B cell (primary cell): Measurements from ENCODE around the gene CMIP. TPM values are rescaled to one million over a fixed set of nuclear protein-coding genes. Genes with fewer than 3 reads are reported as not detected.

Experiments used
- ATAC-seq: fragments of 200-7000 bp; cut with Tn5 transposase; one replicate; pipeline ENCODE4 v1.10.0; 2021; ENCODE audit warnings: low read depth, mild to moderate bottlenecking, moderate number of reproducible peaks, moderate library complexity
- CTCF ChIA-PET: fragments of 350-600 bp; sonication (Branson Sonifier 250); formaldehyde crosslinking; loops from one replicate; lab custom pipeline; 2021; ENCODE audit warnings: antibody characterized with exemption, inconsistent platforms; lab: Charles Lee
- POLR2A ChIA-PET: fragments of 350-600 bp; sonication (Branson Sonifier 250); formaldehyde crosslinking; loops from one replicate; lab custom pipeline; 2021; ENCODE audit warnings: antibody characterized with exemption; lab: Charles Lee
- DNase-seq: peaks from one replicate; pipeline ENCODE4 v3.0.0; 2013
- H2AFZ ChIP-seq: 2 replicates; pipeline ENCODE4 v1.6.1; 2012; ENCODE audit warnings: mild to moderate bottlenecking, low read depth, low read length; ENCODE audit not compliant: insufficient read depth, poor library complexity, severe bottlenecking
- H3K27ac ChIP-seq, 2 donors: 1 replicate in 1 of 2; 2 replicates in 1 of 2; pipeline ENCODE4 v1.5.1; 2012 to 2013; ENCODE audit warnings: low read length in 2 of 2, mild to moderate bottlenecking in 2 of 2, moderate library complexity in 1 of 2
- H3K27me3 ChIP-seq, 4 experiments: fragments of 200-600 bp in 1 of 4; sonication (generic) in 1 of 4; replicated peaks in 1 of 4; 1 replicate in 2 of 4; 2 replicates in 2 of 4; pipeline versions ENCODE4 v1.6.1 to v1.7.0; 2013 to 2016; ENCODE audit warnings: low read length in 3 of 4, mild to moderate bottlenecking in 2 of 4, mixed read lengths in 1 of 4, moderate library complexity in 1 of 4; ENCODE audit not compliant: insufficient read depth in 4 of 4, control insufficient read depth in 3 of 4; ENCODE audit errors: control extremely low read depth in 1 of 4
- H3K36me3 ChIP-seq, 2 experiments: replicated peaks in 1 of 2; 1 replicate in 1 of 2; 2 replicates in 1 of 2; pipeline versions ENCODE4 v1.6.1 to v1.7.1; 2013; ENCODE audit warnings: low read length in 1 of 2; ENCODE audit not compliant: insufficient read depth in 2 of 2, control insufficient read depth in 1 of 2; ENCODE audit errors: control extremely low read depth in 1 of 2, extremely low read depth in 1 of 2
- H3K4me1 ChIP-seq, 2 donors: fragments of 200-600 bp in 1 of 2; sonication (generic) in 1 of 2; 1 replicate in 1 of 2; 2 replicates in 1 of 2; pipeline versions ENCODE4 v1.5.1 to v1.6.1; 2013 to 2017; ENCODE audit warnings: low read length in 2 of 2; ENCODE audit not compliant: control insufficient read depth in 2 of 2, insufficient read depth in 2 of 2
- H3K4me2 ChIP-seq: replicated peaks from 2 replicates; pipeline ENCODE3; 2012; ENCODE audit warnings: mild to moderate bottlenecking, low read depth, low read length; ENCODE audit not compliant: poor library complexity, severe bottlenecking
- H3K4me3 ChIP-seq, 5 experiments: fragments of 200-600 bp in 1 of 5; sonication (generic) in 1 of 5; 1 replicate in 3 of 5; 2 replicates in 2 of 5; pipeline versions ENCODE4 v1.5.1 to v1.7.0; 2011 to 2016; ENCODE audit warnings: low read length in 4 of 5, mild to moderate bottlenecking in 4 of 5, low read depth in 2 of 5, control low read depth in 1 of 5, moderate library complexity in 1 of 5; ENCODE audit not compliant: insufficient read depth in 1 of 5; ENCODE audit errors: control extremely low read depth in 1 of 5, extremely low read depth in 1 of 5
- H3K79me2 ChIP-seq: fragments of 200-600 bp; sonication (generic); one replicate; pipeline ENCODE4 v1.6.0; 2016; ENCODE audit warnings: low read length; ENCODE audit not compliant: control insufficient read depth, insufficient read depth
- H3K9ac ChIP-seq: fragments of 200-600 bp; sonication (generic); 2 replicates; pipeline ENCODE4 v1.6.1; 2017; ENCODE audit warnings: mild to moderate bottlenecking, low read length, moderate library complexity
- H3K9me3 ChIP-seq, 3 donors: one replicate each; pipeline versions ENCODE4 v1.6.1 to v1.7.1; 2013; ENCODE audit warnings: low read length in 2 of 3; ENCODE audit not compliant: control insufficient read depth in 2 of 3, insufficient read depth in 1 of 3; ENCODE audit errors: control extremely low read depth in 1 of 3
- H4K20me1 ChIP-seq: 2 replicates; pipeline ENCODE4 v1.6.0; 2012; ENCODE audit warnings: mild to moderate bottlenecking, low read length; ENCODE audit not compliant: insufficient read depth, control insufficient read depth, poor library complexity, severe bottlenecking
- H3K27ac Mint-ChIP-seq: one replicate; pipeline ENCODE4 v1.8.0; 2021; ENCODE audit warnings: mixed read lengths
- H3K27me3 Mint-ChIP-seq: one replicate; pipeline ENCODE4 v1.8.0; 2021; ENCODE audit warnings: mixed read lengths
- H3K4me1 Mint-ChIP-seq: one replicate; pipeline ENCODE4 v1.8.0; 2021; ENCODE audit warnings: mixed read lengths
- H3K4me3 Mint-ChIP-seq: one replicate; pipeline ENCODE4 v1.8.0; 2021; ENCODE audit warnings: mixed read lengths
- H3K9me3 Mint-ChIP-seq: one replicate; pipeline ENCODE4 v1.8.0; 2022; ENCODE audit warnings: mixed read lengths; ENCODE audit not compliant: insufficient read depth
- EZH2 ChIP-seq: IDR thresholded peaks from 2 replicates; pipeline ENCODE4 v1.6.1; 2012; ENCODE audit warnings: borderline replicate concordance, low read depth, mild to moderate bottlenecking, moderate library complexity, low read length; ENCODE audit not compliant: insufficient read depth, poor library complexity, severe bottlenecking
- WGBS: methylation state at CpG from one replicate; pipeline ENCODE4 v1.1.5; 2013; ENCODE audit warnings: missing lambda C conversion rate; ENCODE audit not compliant: insufficient coverage; 5-methylcytosine and 5-hydroxymethylcytosine counted together
- intact Hi-C: fragments of 100-400 bp; cut with micrococcal nuclease; formaldehyde crosslinking; loops from one replicate; pipeline ENCODE4 v1.10.0; 2022
- polyA plus RNA-seq: library from polyadenylated mRNA; depleted of rRNA; stranded (reverse); fragments of >200 nt; gene quantifications from 2 replicates; pipeline ENCODE4 v1.2.3, GENCODE V29; 2012
- total RNA-seq, 2 donors: library from RNA; stranded (reverse); fragments of 120-200 nt in 1 of 2; gene quantifications; 1 replicate in 1 of 2; 2 replicates in 1 of 2; pipeline versions ENCODE4 v1.2.3 to v1.2.4, GENCODE V29; 2013 to 2022
- TF ChIP-seq, protein P1 (sequence below): fragments of 200-600 bp; IDR thresholded peaks from one replicate; pipeline ENCODE4 v1.8.0; 2022; ENCODE audit warnings: antibody characterized with exemption, mild to moderate bottlenecking

The CMIP gene
- total and polyA plus RNA-seq, 2 donors (not counting 1 experiment from before 2014, with no cell fraction given), result 27.1 to 155 TPM

DNA sequence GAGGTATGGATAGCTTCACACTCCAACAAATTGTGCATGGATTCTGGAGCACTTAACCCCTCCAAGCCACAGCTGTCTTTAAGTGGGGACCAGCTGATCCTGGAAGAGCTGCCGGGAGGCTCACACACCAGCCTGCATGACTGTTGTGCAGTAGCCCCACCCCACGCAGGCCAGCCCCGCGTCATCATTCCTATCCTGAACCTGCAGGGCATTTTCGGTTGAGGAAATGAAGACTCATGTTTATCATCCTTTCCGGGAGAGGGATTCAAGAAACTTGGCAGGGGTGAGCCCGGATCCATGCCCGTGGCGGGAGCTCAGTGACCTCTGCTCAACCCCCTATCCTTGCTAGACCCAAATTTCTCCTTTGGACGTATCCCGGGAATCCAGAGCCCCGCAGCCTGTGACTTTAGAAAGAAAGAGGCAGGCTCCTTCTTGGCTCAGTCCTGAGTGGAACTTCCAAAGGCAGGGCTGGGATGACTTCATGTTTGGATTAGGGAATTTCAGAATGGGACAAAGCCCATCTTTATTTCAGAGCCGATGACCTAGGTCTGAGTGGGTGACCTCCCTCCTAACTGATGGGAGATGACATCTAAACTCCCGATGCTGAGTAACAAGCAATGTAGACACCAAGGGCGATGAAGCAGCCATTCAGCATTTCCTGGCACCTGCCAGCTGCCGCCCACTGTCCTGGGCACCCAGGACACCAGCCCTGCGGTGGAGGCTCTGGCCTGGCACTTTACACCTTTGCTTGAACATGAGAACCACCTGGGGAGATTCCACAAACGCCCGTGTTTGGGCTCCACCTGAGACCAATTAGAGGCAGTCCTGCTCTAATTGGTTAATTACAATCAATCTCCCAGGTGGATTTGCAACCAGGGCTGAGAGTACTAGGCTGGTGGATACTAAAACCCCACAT, 43.3 kb upstream of the CMIP start:
- Histone ChIP-seq H3K27ac (no peak overlapping the region), H3K4me1 (peaks cover 0 to 9% of the 10 kb centered on the region in 2 donors), H4K20me1 (no peaks in the 10 kb centered on the region), H3K27me3 (peaks cover 0 to 7% (median 0%) of the 10 kb centered on the region in 4 experiments), H3K9ac (no peak overlapping the region), H3K4me3 (no peak overlapping the region), H3K36me3 (no peaks in the 10 kb centered on the region), H3K9me3 (peaks cover 0 to 4% (median 0%) of the 10 kb centered on the region in 3 donors), H2AFZ (no peak overlapping the region), H3K4me2 (no peak overlapping the region), H3K79me2 (peaks cover 8% of the 10 kb centered on the region)
- intact Hi-C loops, result loop anchor here (5.0 kb wide), 2 partner anchors 41 to 101 kb away; partner anchors contain the start of gene CMIP
- Mint-ChIP-seq H3K27me3 (no peaks in the 10 kb centered on the region), H3K4me1 (peaks cover 4% of the 10 kb centered on the region), H3K27ac (peak overlapping the region; percentile 15), H3K9me3 (no peaks in the 10 kb centered on the region), H3K4me3 (no peak overlapping the region)
- DNase-seq (no peak), ATAC-seq (no peak)
- WGBS, result 88% methylated on average over 14 of the region's 19 CpGs
- ChIA-PET POLR2A (no interaction called here), CTCF (interaction anchor here (0.9 to 2.3 kb wide), 10 partner anchors 12 to 485 kb away, joined by 3 to 12 read pairs (median 4); no protein-coding TSS in a partner anchor)
- TF ChIP-seq EZH2, result no peak
- TF ChIP-seq, protein P1, sequence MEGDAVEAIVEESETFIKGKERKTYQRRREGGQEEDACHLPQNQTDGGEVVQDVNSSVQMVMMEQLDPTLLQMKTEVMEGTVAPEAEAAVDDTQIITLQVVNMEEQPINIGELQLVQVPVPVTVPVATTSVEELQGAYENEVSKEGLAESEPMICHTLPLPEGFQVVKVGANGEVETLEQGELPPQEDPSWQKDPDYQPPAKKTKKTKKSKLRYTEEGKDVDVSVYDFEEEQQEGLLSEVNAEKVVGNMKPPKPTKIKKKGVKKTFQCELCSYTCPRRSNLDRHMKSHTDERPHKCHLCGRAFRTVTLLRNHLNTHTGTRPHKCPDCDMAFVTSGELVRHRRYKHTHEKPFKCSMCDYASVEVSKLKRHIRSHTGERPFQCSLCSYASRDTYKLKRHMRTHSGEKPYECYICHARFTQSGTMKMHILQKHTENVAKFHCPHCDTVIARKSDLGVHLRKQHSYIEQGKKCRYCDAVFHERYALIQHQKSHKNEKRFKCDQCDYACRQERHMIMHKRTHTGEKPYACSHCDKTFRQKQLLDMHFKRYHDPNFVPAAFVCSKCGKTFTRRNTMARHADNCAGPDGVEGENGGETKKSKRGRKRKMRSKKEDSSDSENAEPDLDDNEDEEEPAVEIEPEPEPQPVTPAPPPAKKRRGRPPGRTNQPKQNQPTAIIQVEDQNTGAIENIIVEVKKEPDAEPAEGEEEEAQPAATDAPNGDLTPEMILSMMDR, result no peak
